K562 (cell line): ENCODE measurements around the gene P2RX2. TPM values are rescaled to one million over a fixed set of nuclear protein-coding genes. Genes with fewer than 3 reads are reported as not detected.

ENCODE experiments used
- ATAC-seq: fragments of 200-7000 bp; cut with Tn5 transposase; 3 replicates; pipeline ENCODE4 v1.9.1; 2020; ENCODE audit warnings: moderate library complexity
- BruUV-seq: library from RNA; stranded (reverse); fragments of 400-500 nt; replicated peaks from 2 replicates; lab custom pipeline; 2021; lab: Mats Ljungman, UMichigan
- CTCF ChIA-PET: fragments of 300-600 bp; formaldehyde crosslinking; extraction: SDS; loops from one replicate; lab custom pipeline; 2021; ENCODE audit warnings: low intra/inter-chr PET ratio; lab: Yijun Ruan, JAX
- POLR2A ChIA-PET: fragments of 300-600, 350-650 bp; sonication (Branson Sonifier 250); formaldehyde crosslinking; extraction: SDS; loops from one replicate; lab custom pipeline; 2021; ENCODE audit warnings: antibody characterized with exemption, inconsistent platforms; lab: Yijun Ruan, JAX
- DNase-seq, 4 experiments: peaks; one replicate each; pipeline versions ENCODE4 v3.0.0 to v3.0.0-alpha.2; 2011 to 2018; ENCODE audit warnings: low spot score in 3 of 4, mixed read lengths in 3 of 4; ENCODE audit errors: extremely low read depth in 1 of 4
- FAIRE-seq: peaks from 2 replicates; lab custom pipeline; 2011; peaks lifted over from hg19 to GRCh38; lab: Jason Lieb, UNC
- H2AFZ ChIP-seq: 2 replicates; pipeline ENCODE4 v1.6.0; 2011; ENCODE audit warnings: low read depth, low read length, control low read depth, inconsistent platforms
- H3K27ac ChIP-seq: fragments of 200-600 bp; 3 replicates; pipeline ENCODE4 v1.8.0; 2011; ENCODE audit warnings: low read depth, mild to moderate bottlenecking, control low read depth, inconsistent platforms, low read length, moderate library complexity, mixed read lengths; ENCODE audit errors: extremely low read depth
- H3K27me3 ChIP-seq, 2 experiments: fragments of 300-600 bp in 1 of 2; 2 replicates in 1 of 2; 3 replicates in 1 of 2; pipeline versions ENCODE4 v1.6.0 to v1.8.0; 2011; ENCODE audit warnings: inconsistent platforms in 2 of 2, low read length in 2 of 2, mild to moderate bottlenecking in 1 of 2, mixed read lengths in 1 of 2, moderate library complexity in 1 of 2; ENCODE audit not compliant: control insufficient read depth in 2 of 2, insufficient read depth in 2 of 2
- H3K36me3 ChIP-seq: fragments of 300-600 bp; 3 replicates; pipeline ENCODE4 v1.8.0; 2011; ENCODE audit warnings: mild to moderate bottlenecking, low read length, inconsistent platforms; ENCODE audit not compliant: control insufficient read depth, insufficient read depth
- H3K4me1 ChIP-seq, 2 experiments: fragments of 200-600 bp in 1 of 2; replicated peaks in 1 of 2; 2 replicates in 1 of 2; 3 replicates in 1 of 2; pipeline versions ENCODE4 v1.5.1 to v1.8.0; 2011; ENCODE audit warnings: inconsistent platforms in 2 of 2, low read length in 2 of 2, mild to moderate bottlenecking in 1 of 2, mixed read lengths in 1 of 2, moderate library complexity in 1 of 2; ENCODE audit not compliant: control insufficient read depth in 2 of 2, insufficient read depth in 2 of 2
- H3K4me2 ChIP-seq: 2 replicates; pipeline ENCODE4 v1.6.1; 2011; ENCODE audit warnings: low read length, control low read depth, inconsistent platforms, mixed read lengths; ENCODE audit not compliant: insufficient read depth
- H3K4me3 ChIP-seq: fragments of 200-600 bp; sonication (generic), shearing (Covaris generic); 2 replicates; pipeline ENCODE4 v1.5.1; 2016; ENCODE audit warnings: control low read depth, inconsistent platforms
- H3K79me2 ChIP-seq: fragments of 200-600 bp; 3 replicates; pipeline ENCODE4 v1.8.0; 2011; ENCODE audit warnings: low read length, inconsistent platforms; ENCODE audit not compliant: control insufficient read depth, insufficient read depth
- H3K9ac ChIP-seq, 2 experiments: 2 replicates each; pipeline versions ENCODE4 v1.6.0 to v1.6.1; 2011; ENCODE audit warnings: low read depth in 2 of 2, low read length in 2 of 2, control low read depth in 1 of 2, inconsistent platforms in 1 of 2, mild to moderate bottlenecking in 1 of 2, mixed read lengths in 1 of 2; ENCODE audit not compliant: insufficient read depth in 1 of 2
- H3K9me1 ChIP-seq: one replicate; pipeline ENCODE4 v1.6.0; 2011; ENCODE audit warnings: inconsistent platforms, mild to moderate bottlenecking, low read length, moderate library complexity; ENCODE audit not compliant: control insufficient read depth, insufficient read depth
- H3K9me3 ChIP-seq: replicated peaks from 2 replicates; pipeline ENCODE4 v1.5.1; 2011; ENCODE audit warnings: low read depth, low read length, inconsistent platforms; ENCODE audit not compliant: control insufficient read depth, insufficient read depth
- H4K20me1 ChIP-seq: replicated peaks from 2 replicates; pipeline ENCODE4 v1.6.1; 2011; ENCODE audit warnings: low read length, inconsistent platforms, mixed read lengths; ENCODE audit not compliant: control insufficient read depth, insufficient read depth
- ATF1 ChIP-seq, 2 experiments: fragments of 450-650 bp in 1 of 2; IDR thresholded peaks; 2 replicates each; pipeline ENCODE4 v1.6.1; 2016; ENCODE audit warnings: missing compliant biosample characterization in 1 of 2, missing genetic modification characterization in 1 of 2
- CC2D1A ChIP-seq: fragments of 450-650 bp; IDR thresholded peaks from 2 replicates; pipeline ENCODE4 v1.6.1; 2017; ENCODE audit warnings: mild to moderate bottlenecking
- EZH2 ChIP-seq: IDR thresholded peaks from 2 replicates; pipeline ENCODE4 v1.6.1; 2012; ENCODE audit warnings: low read depth, mild to moderate bottlenecking, inconsistent platforms, low read length, borderline replicate concordance
- FOXA3 ChIP-seq, 2 experiments: fragments of 450-650 bp in 1 of 2; sonication (generic) in 1 of 2; formaldehyde crosslinking; IDR thresholded peaks in 1 of 2; conservative IDR thresholded peaks in 1 of 2; 2 replicates each; pipeline versions ENCODE4 v1.4.0 to v1.8.0; 2020 to 2022; ENCODE audit warnings: mild to moderate bottlenecking in 2 of 2, missing genetic modification reagents in 1 of 2
- FOXP1 ChIP-seq: sonication (generic); formaldehyde crosslinking; IDR thresholded peaks from 2 replicates; pipeline ENCODE4 v1.8.0; 2022; ENCODE audit warnings: mild to moderate bottlenecking, missing genetic modification reagents
- HDGF ChIP-seq: fragments of 450-650 bp; IDR thresholded peaks from 2 replicates; pipeline ENCODE4 v1.6.1; 2016
- POLR2AphosphoS2 ChIP-seq: IDR thresholded peaks from 2 replicates; pipeline ENCODE4 v1.6.1; 2012; ENCODE audit warnings: low read length, improper control_type of control experiment
- POLR2AphosphoS5 ChIP-seq: IDR thresholded peaks from 2 replicates; pipeline ENCODE4 v1.6.1; 2011; ENCODE audit warnings: mild to moderate bottlenecking, low read depth, low read length, moderate library complexity; ENCODE audit not compliant: control insufficient read depth, insufficient read depth
- POLR2G ChIP-seq: fragments of 200-400 bp; formaldehyde crosslinking; IDR thresholded peaks from 2 replicates; pipeline ENCODE4 v1.6.1; 2017; ENCODE audit warnings: low read depth, mild to moderate bottlenecking, antibody characterized with exemption, low read length, moderate library complexity
- RBM39 ChIP-seq: fragments of 200-400 bp; formaldehyde crosslinking; optimal IDR thresholded peaks from 2 replicates; pipeline ENCODE3; 2018; ENCODE audit warnings: low read depth, low read length
- SIRT6 ChIP-seq: IDR thresholded peaks from one replicate; pipeline ENCODE4 v1.6.1; 2012; ENCODE audit warnings: low read depth, mild to moderate bottlenecking, control low read depth, inconsistent platforms, low read length, moderate library complexity
- SUPT5H ChIP-seq: fragments of 450-650 bp; IDR thresholded peaks from 2 replicates; pipeline ENCODE4 v1.6.1; 2016
- whole genome bisulfite sequencing: fragments of 100-300 bp; shearing (Covaris generic); methylation state at CpG from one replicate; pipeline ENCODE4 v1.1.6; 2016; ENCODE audit warnings: low coverage, mixed read lengths; ENCODE audit not compliant: insufficient coverage; ENCODE audit errors: missing lambda C conversion rate; 5-methylcytosine and 5-hydroxymethylcytosine counted together
- in situ Hi-C: fragments of 300-500 bp; cut with MboI; formaldehyde crosslinking; loops from 4 replicates; pipeline ENCODE4 v1.15.0; 2018; ENCODE audit warnings: inconsistent platforms, mixed read lengths
- intact Hi-C: fragments of 100-400 bp; cut with micrococcal nuclease; formaldehyde crosslinking; loops from 2 replicates; pipeline ENCODE4 v1.14.2; 2022
- polyA plus RNA-seq, 8 experiments: library from polyadenylated mRNA; depleted of rRNA in 4 of 8; stranded (reverse) in 5 of 8; unstranded in 3 of 8; fragments of >200 nt; fragmentation: Nextera tagmentation in 2 of 8; fragmentation: Illumina TruSeq in 1 of 8; extraction: Ambion mirVana in 2 of 8; extraction: Trizol in 1 of 8; gene quantifications; 2 replicates each; pipeline versions ENCODE4 v1.2.1 to v1.2.3, GENCODE V29; 2011 to 2014; ENCODE audit warnings: inconsistent platforms in 1 of 8, missing spikeins in 1 of 8
- total RNA-seq, 7 experiments: library from RNA; depleted of rRNA in 6 of 7; stranded (reverse); fragments of >200 nt in 6 of 7; fragmentation: Illumina TruSeq in 2 of 7; extraction: Trizol in 2 of 7; gene quantifications; 2 replicates each; pipeline versions ENCODE4 v1.2.1 to v1.2.3, GENCODE V29; 2011 to 2021; ENCODE audit warnings: low replicate concordance in 1 of 7
- TF ChIP-seq, protein P1 (sequence below): fragments of 200-800 bp; sonication (Bioruptor generic); IDR thresholded peaks from 2 replicates; pipeline ENCODE4 v1.6.1; 2017; ENCODE audit warnings: missing genetic modification characterization, missing compliant biosample characterization
- TF ChIP-seq, protein P2 (sequence below): sonication (generic); formaldehyde crosslinking; IDR thresholded peaks from 2 replicates; pipeline ENCODE4 v1.8.0; 2022; ENCODE audit warnings: missing genetic modification reagents, mild to moderate bottlenecking, moderate library complexity, borderline replicate concordance
- TF ChIP-seq, protein P3 (sequence below): fragments of 450-650 bp; IDR thresholded peaks from 2 replicates; pipeline ENCODE4 v1.6.1; 2016

Gene P2RX2
- total and polyA plus RNA-seq, 9 of the 15 experiments (the other 6 are each of a cell fraction or from before 2014, with no cell fraction given): not detected

DNA sequence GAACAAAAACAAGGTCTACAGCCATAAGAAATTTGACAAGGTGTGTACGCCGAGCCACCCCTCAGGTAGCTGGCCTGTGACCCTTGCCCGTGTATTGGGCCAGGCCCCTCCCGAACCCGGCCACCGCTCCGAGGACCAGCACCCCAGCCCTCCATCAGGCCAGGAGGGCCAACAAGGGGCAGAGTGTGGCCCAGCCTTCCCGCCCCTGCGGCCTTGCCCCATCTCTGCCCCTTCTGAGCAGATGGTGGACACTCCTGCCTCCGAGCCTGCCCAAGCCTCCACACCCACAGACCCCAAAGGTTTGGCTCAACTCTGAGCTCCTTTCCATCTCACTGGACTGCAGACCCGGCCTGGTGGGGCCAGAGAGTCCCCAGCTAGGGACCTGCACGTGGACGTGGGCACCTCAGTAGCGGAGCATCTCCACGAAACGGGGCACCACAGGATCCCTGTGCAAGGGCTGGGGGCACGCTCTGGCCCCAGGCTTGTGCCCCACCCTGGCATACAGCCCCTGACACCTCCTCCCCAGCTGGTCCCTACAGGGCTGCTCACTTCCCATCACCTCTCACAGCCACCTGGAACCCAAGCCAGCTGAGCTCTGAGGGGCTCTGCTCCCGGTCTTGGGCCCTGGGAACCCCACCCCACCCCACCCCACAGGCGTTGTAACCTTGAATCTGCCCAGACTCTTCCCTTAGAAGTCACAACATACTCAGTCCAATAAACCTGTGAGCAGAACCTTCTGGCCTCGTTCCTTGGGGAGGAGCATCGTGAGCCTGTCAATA, 3.3 kb downstream of the P2RX2 start (continued):
- TF ChIP-seq POLR2AphosphoS2: 0 out of 2 replicates have a peak, but pooled peaks have one; percentile 45
- no peak for TF ChIP-seq EZH2
- peak; percentile 75 for TF ChIP-seq POLR2G
- TF ChIP-seq HDGF: no peak

DNA sequence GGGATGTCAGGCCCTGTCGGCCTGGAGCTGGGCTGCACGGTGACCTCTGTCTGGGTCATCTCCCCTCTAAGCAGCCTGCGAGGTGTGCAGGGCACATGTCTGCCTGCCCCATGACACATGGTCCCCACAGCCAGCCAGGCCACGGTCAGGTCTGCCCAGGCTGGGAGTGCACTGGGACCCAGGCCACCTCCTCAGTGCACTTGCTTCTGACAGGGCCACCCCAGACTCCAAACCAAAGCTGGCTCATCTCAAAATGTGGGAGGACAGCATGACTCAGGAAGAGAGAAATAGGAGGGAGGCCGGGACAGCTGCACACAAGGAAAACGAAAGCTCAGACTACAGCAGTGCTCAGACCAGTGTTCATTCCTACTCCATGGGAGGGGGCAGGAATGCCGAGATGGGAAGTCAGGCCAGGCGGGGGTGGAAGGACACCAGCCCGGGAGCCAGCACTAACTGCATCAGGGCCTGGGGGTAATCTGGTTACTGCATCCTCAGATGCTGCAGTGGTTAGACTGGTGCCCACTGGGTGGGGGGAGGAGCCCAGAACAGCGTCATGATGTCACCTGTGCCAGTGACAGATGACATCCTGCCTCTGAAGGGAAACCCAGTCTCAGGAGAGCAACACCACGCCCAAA, 4.0 kb downstream of the P2RX2 start:
- no peak overlapping the region for H3K4me2 ChIP-seq
- H3K36me3 ChIP-seq: peaks cover 44% of the 10 kb centered on the region; the same call in 2 of the 3 replicates
- FAIRE-seq (peak; percentile 70), ATAC-seq (peak; percentile 58), DNase-seq (peak in 1 of 4 experiments; percentile 43)
- H2AFZ ChIP-seq: no peak overlapping the region
- H3K4me3 ChIP-seq: no peak overlapping the region
- 0 out of 2 replicates have a peak, but pooled peaks cover 3% of the 10 kb centered on the region for H4K20me1 ChIP-seq
- in situ Hi-C loops: no loop called here
- peaks cover 12 to 55% of the 10 kb centered on the region in 2 experiments; a peak in 4 of 5 replicates for H3K4me1 ChIP-seq
- POLR2A ChIA-PET: interaction anchor here (0.6 to 1.4 kb wide), 3 partner anchors 11 to 110 kb away, joined by 3 to 5 read pairs (median 3); no protein-coding TSS in a partner anchor
- peak overlapping the region; percentile 5; the same call in 1 of the 3 replicates for H3K27ac ChIP-seq
- peak overlapping the region in 1 of 2 experiments; percentile 68; a peak in 2 of 4 replicates for H3K9ac ChIP-seq
- BruUV-seq: no TSS peak
- H3K27me3 ChIP-seq: no peaks in the 10 kb centered on the region
- intact Hi-C loops: no loop called here
- H3K79me2 ChIP-seq: no peaks in the 10 kb centered on the region
- no peaks in the 10 kb centered on the region for H3K9me1 ChIP-seq
- CTCF ChIA-PET: no interaction called here
- 0 out of 2 replicates have a peak, but pooled peaks cover under 1% of the 10 kb centered on the region for H3K9me3 ChIP-seq
- 33% methylated on average over 11 of the region's 11 CpGs for WGBS
- TF ChIP-seq CC2D1A (no peak), FOXA3 (CRISPR knock-in tag; conservative IDR thresholded peaks at IDR 0.05 in 1 of 2, IDR thresholded peaks at IDR 0.05 in 1 of 2) (0 out of 4 replicates have a peak, but pooled peaks of 1 of the 2 experiments have one; percentile 31), ATF1 (CRISPR knock-in tag; IDR thresholded peaks at IDR 0.05) (no peak), ATF1 (tag; IDR thresholded peaks at IDR 0.05) (peak; percentile 22; the same call in 1 of the 2 replicates), SIRT6 (no peak), SUPT5H (peak; percentile 16; the same call in 1 of the 2 replicates), POLR2AphosphoS5 (peak; percentile 11; the same call in 1 of the 2 replicates), RBM39 (no peak), FOXP1 (0 out of 2 replicates have a peak, but pooled peaks have one; percentile 66)
- TF ChIP-seq, protein P1, sequence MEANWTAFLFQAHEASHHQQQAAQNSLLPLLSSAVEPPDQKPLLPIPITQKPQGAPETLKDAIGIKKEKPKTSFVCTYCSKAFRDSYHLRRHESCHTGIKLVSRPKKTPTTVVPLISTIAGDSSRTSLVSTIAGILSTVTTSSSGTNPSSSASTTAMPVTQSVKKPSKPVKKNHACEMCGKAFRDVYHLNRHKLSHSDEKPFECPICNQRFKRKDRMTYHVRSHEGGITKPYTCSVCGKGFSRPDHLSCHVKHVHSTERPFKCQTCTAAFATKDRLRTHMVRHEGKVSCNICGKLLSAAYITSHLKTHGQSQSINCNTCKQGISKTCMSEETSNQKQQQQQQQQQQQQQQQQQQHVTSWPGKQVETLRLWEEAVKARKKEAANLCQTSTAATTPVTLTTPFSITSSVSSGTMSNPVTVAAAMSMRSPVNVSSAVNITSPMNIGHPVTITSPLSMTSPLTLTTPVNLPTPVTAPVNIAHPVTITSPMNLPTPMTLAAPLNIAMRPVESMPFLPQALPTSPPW (CRISPR knock-in tag): peak; percentile 28; the same call in 1 of the 2 replicates
- TF ChIP-seq, protein P2, sequence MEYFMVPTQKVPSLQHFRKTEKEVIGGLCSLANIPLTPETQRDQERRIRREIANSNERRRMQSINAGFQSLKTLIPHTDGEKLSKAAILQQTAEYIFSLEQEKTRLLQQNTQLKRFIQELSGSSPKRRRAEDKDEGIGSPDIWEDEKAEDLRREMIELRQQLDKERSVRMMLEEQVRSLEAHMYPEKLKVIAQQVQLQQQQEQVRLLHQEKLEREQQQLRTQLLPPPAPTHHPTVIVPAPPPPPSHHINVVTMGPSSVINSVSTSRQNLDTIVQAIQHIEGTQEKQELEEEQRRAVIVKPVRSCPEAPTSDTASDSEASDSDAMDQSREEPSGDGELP (CRISPR knock-in tag): 0 out of 2 replicates have a peak, but pooled peaks have one; percentile 18
- TF ChIP-seq, protein P3, sequence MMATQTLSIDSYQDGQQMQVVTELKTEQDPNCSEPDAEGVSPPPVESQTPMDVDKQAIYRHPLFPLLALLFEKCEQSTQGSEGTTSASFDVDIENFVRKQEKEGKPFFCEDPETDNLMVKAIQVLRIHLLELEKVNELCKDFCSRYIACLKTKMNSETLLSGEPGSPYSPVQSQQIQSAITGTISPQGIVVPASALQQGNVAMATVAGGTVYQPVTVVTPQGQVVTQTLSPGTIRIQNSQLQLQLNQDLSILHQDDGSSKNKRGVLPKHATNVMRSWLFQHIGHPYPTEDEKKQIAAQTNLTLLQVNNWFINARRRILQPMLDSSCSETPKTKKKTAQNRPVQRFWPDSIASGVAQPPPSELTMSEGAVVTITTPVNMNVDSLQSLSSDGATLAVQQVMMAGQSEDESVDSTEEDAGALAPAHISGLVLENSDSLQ: peak; percentile 55
